HG03103 (cell line): Measurements from ENCODE around the gene SCAPER.
"Not testable (repeated sequence)": the region's sequence is repeated elsewhere in the genome, so short reads cannot be mapped to it uniquely, and the experiment has no call there.

Source experiments
- ATAC-seq: cut with Tn5 transposase; IDR thresholded peaks from one replicate; pipeline ENCODE4 v1.9.1; 2021; ENCODE audit warnings: low read depth; ENCODE audit not compliant: unreplicated experiment

SCAPER gene

GRCh38 chr15:76503804-76504203, 401.3 kb downstream of the SCAPER start:
- ATAC-seq, result no peak

- no peak for ATAC-seq
Observed at GRCh38 chr15:76503121-76503520, 402.0 kb downstream of the SCAPER start.

GRCh38 chr15:76502678-76503077, 402.5 kb downstream of the SCAPER start:
- ATAC-seq, result no peak

GRCh38 chr15:76502185-76502584, 403.0 kb downstream of the SCAPER start:
- ATAC-seq, result not testable (repeated sequence)

- ATAC-seq, result no peak
Observed at GRCh38 chr15:76501726-76502125, 403.4 kb downstream of the SCAPER start.

GRCh38 chr15:76501011-76501410, 404.1 kb downstream of the SCAPER start:
- ATAC-seq, result no peak

GRCh38 chr15:76495487-76495886, 409.7 kb downstream of the SCAPER start:
- ATAC-seq, result no peak

- no peak for ATAC-seq
Observed at GRCh38 chr15:76492538-76492937, 412.6 kb downstream of the SCAPER start.

- ATAC-seq, result no peak
Observed at GRCh38 chr15:76483752-76484151, 421.4 kb downstream of the SCAPER start.

GRCh38 chr15:76483018-76483417, 422.1 kb downstream of the SCAPER start:
- ATAC-seq, result no peak

GRCh38 chr15:76480267-76480666, 424.9 kb downstream of the SCAPER start:
- ATAC-seq, result no peak

- ATAC-seq, result no peak
Observed at GRCh38 chr15:76470691-76471090, 434.4 kb downstream of the SCAPER start.

GRCh38 chr15:76468722-76469121, 436.4 kb downstream of the SCAPER start:
- no peak for ATAC-seq

- no peak for ATAC-seq
Observed at GRCh38 chr15:76467136-76467535, 438.0 kb downstream of the SCAPER start.

- ATAC-seq, result no peak
Observed at GRCh38 chr15:76465728-76466127, 439.4 kb downstream of the SCAPER start.

GRCh38 chr15:76464247-76464646, 440.9 kb downstream of the SCAPER start:
- no peak for ATAC-seq

- no peak for ATAC-seq
Observed at GRCh38 chr15:76460871-76461270, 444.3 kb downstream of the SCAPER start.

GRCh38 chr15:76460347-76460746, 444.8 kb downstream of the SCAPER start:
- no peak for ATAC-seq

GRCh38 chr15:76451540-76451939, 453.6 kb downstream of the SCAPER start:
- ATAC-seq, result no peak

- no peak for ATAC-seq
Observed at GRCh38 chr15:76449455-76449854, 455.7 kb downstream of the SCAPER start.

GRCh38 chr15:76448755-76449154, 456.4 kb downstream of the SCAPER start:
- no peak for ATAC-seq

- ATAC-seq, result no peak
Observed at GRCh38 chr15:76447728-76448441, 457.3 kb downstream of the SCAPER start.

GRCh38 chr15:76440441-76440840, 464.7 kb downstream of the SCAPER start:
- no peak for ATAC-seq
